HG03135 (cell line): ENCODE measurements around the gene MYO16.

Experiments used
- ATAC-seq: cut with Tn5 transposase; IDR thresholded peaks from one replicate; pipeline ENCODE4 v1.9.1; 2021; ENCODE audit warnings: mild to moderate bottlenecking, moderate library complexity; ENCODE audit not compliant: unreplicated experiment

MYO16 gene

DNA sequence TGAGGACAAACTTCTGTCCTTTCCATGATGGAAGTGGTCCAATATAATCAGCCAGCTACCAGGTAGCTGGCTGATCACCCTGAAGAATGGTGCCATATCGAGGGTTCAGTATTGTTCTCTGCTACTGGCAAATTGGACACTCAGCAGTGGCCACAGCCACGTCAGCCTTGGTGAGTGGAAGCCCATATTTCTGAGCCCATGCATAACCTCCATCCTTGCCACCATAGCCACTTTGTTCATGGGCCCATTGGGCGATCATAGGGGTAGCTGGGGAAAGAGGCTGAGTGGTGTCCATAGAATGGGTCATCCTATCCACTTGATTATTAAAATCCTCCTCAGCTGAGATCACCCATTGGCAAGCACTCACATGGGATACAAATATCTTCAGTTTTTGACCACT lies 591.2 kb downstream of the MYO16 start:
- ATAC-seq: no peak

DNA sequence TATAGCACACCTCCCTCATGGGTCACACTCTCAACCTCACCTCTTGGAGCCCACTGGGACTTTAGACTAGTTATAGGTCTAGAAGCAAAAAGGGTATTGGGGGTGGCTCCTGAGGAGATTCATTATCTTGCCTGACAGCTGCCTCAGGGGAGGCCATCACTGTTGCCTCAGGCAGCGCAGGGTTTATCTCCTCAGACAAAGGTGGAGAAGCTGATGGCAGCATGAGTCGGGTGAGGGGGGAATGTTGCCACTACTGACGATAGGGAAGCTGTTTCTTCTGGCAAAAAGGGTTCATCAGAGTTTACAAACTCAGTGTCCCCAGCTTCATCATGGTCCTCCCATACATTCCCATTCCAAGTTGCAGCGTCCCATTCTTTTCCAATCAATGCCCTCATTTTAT lies 594.6 kb downstream of the MYO16 start:
- no peak for ATAC-seq

DNA sequence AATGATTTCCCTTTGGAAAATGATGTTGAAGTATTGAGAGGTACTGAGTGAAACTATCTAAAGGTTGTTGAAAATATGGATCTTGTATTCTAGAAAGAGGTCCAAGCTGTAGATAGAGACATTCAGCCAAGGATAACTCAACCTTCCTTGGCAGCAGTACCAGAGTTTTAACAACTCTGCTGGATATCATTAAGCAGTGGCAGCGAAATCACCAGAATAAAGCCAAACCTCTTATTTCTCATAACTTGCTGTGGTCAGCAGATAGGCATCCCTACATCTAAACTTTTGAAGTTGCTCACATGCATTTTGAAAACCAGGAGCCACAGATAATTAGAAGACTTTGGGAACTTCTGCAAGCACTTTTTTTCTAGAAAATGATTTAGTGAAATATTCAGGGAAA lies 597.2 kb downstream of the MYO16 start:
- no peak for ATAC-seq

DNA sequence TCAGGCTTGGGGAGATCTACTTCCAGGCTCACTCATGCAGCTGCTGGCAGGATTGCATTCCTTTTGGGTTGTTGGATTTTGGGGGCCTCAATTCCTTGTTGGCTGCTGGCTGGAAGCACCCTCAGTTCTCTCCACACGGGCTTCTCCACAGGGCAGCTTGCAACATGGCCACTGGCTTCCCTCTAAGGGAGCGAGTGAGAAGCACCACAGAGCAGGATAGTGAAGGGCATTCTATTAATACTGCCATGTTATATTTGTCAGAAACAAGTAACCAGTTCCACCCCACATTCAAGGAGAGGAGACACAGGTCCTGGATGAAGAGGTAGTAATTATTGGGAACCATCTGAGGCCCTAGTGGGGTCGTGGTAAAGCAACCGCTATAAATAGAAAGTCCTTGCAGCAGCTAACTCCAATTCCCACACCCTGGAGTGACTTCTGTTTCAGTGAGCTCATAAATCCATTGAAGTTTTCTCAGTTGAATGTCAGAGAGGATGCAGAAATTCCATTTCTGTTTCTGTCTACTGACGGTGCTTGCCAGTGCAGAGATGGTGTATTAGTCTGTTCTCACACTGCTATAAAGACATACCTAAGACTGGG lies 598.0 kb downstream of the MYO16 start:
- ATAC-seq: no peak

DNA sequence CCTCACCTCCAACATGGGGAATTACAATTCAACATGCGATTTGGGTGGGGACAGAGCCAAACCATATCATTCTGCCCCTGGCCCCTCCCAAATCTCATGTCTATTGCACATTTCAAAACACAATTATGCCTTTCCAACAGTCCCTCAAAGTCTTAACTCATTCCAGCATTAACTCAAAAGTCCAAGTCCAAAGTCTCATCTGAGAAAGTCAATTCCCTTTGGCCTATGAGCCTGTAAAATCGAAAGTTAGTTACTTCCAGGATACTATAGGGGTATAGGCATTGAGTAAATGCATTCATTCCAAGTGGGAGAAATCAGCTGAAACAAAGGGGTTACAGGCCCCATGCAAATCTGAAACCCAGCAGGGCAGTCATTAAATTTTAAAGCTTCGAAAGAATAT lies 598.8 kb downstream of the MYO16 start:
- ATAC-seq: no peak

DNA sequence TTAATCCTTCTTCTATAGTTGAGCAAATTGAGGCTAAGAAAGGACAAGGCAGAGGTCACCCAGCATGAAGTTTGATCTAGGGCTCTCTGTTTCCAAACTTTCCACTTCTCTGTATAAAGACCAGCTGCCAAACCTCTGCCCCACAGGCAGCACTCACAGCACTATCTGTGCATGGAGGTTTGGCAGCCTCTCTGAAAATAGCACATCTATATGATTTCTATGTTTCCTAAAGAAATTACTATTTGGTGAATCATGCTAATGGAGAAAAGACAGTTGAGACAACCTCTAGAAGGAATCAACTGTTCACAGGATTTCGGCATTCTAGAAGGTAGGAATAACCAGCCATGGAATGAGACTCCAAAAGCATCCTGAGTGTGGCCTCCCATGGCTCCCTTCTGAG lies 602.5 kb downstream of the MYO16 start:
- ATAC-seq: no peak

DNA sequence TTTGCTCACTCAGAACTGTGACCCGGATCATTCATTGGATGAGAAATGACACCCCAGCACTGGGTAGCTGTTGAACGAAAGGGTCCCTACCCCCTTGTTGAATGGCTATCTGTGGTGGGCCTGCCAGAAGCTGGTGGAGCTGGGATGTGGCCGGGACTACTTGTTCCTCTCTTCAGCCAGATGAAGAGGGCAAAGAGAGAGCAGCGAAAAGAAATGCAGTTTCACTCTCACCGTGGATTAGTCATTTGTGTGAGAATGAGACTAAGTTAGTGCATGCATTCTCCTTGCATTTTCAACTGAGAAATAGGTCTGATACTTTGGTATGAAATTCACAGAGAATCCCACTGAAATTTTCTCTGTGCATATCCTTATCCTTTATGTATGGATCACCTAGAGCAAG lies 603.9 kb downstream of the MYO16 start:
- no peak for ATAC-seq

DNA sequence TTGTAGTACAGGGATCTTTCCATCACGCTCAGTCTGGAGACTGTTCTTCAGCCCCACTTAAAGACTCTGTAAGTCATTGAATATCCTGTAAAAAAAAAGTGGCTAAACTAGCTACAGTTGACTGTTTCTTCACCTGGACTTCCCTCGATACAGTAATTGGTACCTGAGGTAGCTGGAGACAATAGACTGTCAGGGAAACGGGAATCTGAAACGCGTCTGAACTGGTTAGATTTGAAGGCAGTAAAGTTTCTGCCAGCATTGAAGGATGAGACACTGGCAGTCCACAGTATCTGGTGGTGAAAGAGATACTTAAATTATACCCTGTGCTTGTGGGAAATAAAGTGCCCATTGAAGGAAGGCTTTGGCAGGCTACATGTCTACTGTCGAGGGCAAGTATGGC lies 606.5 kb downstream of the MYO16 start:
- no peak for ATAC-seq

DNA sequence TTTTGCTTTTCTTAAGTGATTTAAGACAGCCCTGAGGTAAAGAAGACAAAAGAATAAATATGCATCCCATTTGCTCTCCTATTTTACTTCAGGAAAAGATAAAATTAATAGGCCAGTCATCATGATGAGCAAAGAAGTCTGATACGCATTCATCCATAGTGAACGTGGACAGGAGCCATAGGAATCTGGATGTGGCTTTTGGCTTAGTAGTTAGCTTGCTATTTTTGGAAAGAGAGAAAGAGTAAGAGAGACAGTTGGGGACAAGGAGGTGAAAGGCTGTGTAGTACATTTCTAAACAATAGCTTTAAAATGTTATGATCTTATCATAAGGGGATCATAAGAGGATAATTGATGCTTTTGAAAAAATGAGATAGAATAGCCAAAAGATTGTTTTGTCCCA lies 611.7 kb downstream of the MYO16 start:
- no peak for ATAC-seq

DNA sequence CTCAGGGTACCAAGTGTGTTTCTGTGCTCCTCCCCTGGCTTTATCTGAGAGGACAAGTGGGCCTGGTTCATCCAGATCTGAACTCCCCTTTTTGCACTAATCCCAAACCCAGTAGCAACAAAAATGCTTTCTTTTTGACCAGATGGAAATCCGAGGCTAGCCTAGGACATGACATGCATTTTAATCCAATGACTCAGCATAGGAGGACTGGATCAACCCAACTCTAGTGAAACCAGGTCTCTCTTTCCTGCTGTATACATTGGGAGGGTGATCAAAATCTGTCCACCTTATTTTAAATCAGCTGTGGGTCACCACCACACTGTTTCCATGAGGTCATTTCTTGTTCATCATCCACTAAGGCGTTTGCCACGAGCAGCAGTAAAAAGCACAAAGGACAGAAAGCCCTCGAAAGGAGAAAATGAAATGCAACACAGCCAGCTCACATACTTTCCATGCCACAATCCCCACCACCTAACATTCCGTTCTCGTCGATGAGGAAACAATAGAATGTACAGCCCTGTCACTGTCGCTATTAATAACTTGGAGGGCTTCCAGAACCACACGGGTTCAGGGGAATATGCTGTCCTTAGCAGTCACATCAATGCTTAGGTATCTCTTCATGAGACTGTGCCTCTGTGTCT lies 614.0 kb downstream of the MYO16 start:
- no peak for ATAC-seq

DNA sequence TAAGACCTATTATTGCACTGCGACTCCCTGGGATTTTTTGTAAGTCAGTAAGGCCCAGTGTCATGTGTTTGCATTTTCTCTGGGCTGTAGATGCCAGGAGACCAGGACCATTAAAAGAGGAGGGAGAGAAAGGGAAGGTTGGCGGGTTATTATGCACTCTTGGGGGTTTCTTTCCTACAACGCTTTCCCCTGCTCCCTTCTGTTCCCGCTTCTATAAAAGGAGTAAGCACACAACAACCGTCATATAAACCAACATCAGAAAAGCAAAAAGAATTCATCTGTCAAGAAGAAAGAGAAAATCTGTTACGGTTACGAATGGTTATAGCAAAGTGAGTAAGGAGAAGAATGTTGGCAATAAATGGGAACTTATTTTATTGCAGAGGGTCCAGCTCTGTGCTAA lies 615.2 kb downstream of the MYO16 start:
- ATAC-seq: no peak

DNA sequence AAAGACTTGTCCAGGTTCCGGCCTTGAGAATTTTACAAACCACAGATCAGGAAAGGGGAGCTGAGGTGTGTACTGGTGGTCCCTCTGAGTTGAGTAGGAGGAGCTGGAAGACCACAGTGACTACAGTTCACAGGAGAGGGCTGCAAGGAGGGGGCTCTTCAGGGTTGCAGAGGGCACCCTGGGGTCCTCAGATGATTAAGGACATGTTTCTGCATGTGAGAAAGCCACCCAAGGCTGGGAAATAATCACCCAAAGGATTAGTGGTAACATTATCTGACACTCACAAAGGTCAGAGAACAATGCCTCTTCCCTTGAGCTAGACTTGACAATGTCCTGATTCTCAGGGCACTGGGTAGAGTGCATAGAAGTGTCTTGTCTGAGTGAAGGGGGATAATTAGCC lies 616.6 kb downstream of the MYO16 start:
- ATAC-seq: no peak

DNA sequence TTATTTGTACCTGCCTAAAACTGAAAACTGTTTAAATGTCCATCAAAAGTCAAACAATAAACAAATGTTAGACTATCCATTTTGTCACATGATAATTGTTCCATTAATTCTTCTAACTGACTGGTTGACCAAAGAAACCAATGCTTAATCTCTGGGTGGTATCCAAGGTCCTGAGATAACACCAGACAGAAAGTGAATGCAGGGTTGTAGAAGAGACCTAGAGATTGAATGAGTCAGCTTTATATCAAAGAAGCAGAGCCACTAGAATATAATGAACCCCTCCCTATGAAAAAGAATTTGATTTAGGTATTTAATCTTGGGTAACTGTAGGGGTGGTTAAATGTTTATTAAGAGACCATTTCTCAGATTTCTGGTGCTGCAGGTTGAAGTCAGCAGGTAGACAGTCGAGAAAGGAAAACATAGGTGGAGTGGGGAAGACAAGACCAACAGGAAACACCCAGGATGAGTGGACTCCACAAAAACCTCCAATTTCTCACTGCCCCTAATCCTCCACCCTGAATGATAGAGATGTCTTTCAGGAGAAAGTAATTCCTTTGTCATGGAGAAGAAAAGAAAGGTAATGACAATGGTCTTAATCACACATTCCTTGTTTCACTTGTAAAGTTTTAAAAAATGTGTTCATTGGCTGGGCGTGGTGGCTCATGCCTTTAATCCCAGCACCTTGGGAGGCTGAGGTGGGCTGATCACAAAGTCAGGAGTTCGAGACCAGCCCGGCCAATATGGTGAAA lies 620.5 kb downstream of the MYO16 start:
- no peak for ATAC-seq

DNA sequence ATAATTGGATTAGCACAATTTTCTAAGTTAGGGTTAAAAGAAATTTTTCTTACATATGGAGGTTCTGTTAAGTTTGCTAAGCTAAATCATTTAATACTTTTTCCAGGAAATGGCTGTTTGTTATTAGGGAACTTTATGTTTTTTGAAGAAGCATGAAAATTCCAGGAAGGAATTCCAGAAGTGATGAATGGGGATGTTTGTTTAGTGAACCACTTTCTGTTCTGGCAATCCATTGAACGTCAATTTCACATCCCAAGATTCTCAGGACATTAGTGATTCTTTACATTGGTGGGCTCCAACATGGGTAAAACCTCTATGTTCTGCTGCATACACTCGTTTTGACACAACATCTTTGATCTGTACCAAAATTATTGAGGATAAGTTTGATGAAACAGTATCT lies 622.5 kb downstream of the MYO16 start:
- no peak for ATAC-seq

DNA sequence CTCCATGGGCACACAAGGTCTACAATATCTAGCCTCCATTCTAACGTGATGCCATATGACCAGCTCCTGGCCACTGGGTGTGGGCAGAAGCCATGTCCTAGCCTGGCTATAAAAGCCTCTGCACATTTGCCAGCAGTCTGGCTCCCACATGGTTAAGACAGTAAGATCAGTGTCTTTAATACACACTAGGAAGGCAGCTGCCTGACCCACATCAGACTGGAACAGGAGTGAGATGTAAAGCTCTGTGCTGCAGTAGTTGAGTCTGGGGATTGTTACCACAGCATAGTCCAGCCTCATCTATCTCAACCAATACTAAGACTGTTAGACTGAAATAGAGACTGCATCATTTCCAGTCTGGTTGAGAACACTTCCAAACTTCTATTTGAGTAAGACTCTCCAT lies 623.9 kb downstream of the MYO16 start:
- ATAC-seq: no peak

DNA sequence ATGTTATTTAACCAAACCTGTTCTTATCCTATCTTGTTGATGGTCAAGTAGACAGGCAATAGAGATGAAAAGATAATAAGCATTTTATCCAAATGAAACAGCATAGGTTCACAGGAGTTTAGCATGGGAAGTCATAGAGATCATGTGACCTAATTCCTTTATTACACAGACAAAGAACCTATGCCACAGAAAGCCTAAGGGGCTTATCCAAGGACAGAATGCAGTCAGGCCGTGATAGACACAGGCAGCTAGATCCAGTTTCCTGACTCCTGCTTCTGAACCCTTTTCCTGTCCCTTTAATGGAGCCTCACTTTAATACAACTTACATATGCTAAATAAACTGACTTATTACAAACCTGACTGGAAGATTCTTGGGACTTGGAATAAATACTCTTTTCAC lies 624.9 kb downstream of the MYO16 start:
- no peak for ATAC-seq

DNA sequence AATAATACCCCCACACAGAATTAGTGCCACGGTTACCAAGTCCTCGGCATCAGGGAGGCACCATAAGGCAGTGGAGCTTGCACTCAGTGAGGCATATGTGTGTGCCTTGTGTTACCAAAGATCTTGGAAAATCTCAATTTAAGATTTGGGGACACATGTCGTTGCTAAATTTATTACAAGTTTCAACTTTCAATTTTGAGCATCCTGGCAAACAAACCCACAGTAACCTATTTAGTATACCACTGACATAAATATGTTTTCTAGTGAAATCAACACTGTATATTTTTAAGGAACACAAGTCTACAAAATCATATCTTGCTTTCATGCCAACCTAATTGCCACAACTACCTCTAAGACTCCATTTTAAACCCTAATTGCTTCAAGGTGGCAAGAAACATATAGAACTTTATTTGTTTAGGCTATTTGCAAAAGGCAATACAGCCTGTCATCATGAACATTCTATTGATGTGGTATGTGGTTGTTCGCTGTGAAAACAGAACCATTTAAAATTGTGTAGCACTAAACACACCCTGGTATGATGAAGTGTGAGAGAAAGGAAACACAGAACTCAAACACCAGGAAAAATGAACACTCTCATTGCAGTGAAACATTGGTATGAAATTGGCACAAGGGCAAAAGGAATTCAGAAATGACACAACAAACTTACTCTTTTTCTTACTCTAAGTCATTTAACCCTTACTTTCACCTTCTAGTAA lies 625.9 kb downstream of the MYO16 start:
- ATAC-seq: no peak

DNA sequence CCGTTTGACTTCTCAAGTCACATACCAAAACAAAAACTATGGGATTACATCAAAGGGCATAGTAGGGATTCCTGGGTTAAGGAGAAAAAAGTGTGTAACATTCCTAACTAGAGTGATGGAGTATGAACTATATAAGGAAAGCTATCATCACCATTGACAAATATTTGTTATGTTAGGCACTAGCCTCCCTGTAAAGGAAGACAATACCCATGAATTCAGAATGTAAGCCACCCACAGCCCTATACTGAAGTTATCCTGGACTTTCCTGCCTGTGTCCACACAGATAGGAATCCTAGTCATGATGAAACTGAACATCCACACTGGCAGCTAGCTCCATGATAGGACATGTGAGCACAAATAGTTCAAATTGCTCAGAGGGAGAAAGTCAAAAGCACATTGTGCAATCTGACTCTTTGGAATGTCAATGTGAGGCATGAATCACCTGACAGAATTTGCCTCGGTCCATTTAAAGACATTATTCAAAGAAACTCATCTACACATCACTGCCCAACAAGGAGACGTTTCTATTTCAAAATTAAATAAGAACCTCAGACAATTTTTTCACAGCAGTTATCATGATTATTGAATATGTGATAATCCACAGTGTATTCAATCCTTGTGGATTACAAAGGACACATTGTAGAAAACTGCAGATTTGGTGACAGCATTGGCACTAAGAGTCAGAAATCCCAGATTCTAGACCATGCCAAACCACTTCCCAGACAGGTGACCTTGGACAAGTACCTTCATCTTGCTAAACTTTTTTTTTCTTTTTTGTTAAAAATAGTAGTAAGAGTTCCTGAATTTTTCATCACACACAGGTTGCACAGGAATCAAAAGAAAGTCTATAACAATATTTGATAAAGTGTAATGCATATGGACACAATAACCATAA lies 627.7 kb downstream of the MYO16 start:
- no peak for ATAC-seq
